Adipocyte (in vitro differentiated cells): ENCODE data around the gene CHFR.
"Not testable (repeated sequence)": the region's sequence is repeated elsewhere in the genome, so short reads cannot be mapped to it uniquely, and the experiment has no call there.

ENCODE experiments used
- DNase-seq: peaks from one replicate; pipeline ENCODE4 v3.0.0-alpha.2; 2015; ENCODE audit warnings: low read depth
- H3K27me3 ChIP-seq: replicated peaks from 2 replicates; pipeline ENCODE4 v1.7.0; 2013; ENCODE audit warnings: mild to moderate bottlenecking, low read length, moderate library complexity; ENCODE audit not compliant: control insufficient read depth, insufficient read depth
- H3K36me3 ChIP-seq: 2 replicates; pipeline ENCODE4 v1.7.0; 2013; ENCODE audit warnings: low read length, mild to moderate bottlenecking, moderate library complexity; ENCODE audit not compliant: control insufficient read depth, insufficient read depth, severe bottlenecking
- H3K4me1 ChIP-seq: 2 replicates; pipeline ENCODE4 v1.7.0; 2013; ENCODE audit warnings: mild to moderate bottlenecking, low read length, moderate library complexity; ENCODE audit not compliant: control insufficient read depth, insufficient read depth
- H3K4me3 ChIP-seq: 2 replicates; pipeline ENCODE4 v1.7.0; 2013; ENCODE audit warnings: mild to moderate bottlenecking, low read length, moderate library complexity
- H3K9ac ChIP-seq: 2 replicates; pipeline ENCODE4 v1.7.0; 2013; ENCODE audit warnings: mild to moderate bottlenecking, low read length, moderate library complexity
- H3K9me3 ChIP-seq: 2 replicates; pipeline ENCODE4 v1.7.0; 2013; ENCODE audit warnings: mild to moderate bottlenecking, low read length, moderate library complexity; ENCODE audit not compliant: control insufficient read depth

The CHFR gene

DNA sequence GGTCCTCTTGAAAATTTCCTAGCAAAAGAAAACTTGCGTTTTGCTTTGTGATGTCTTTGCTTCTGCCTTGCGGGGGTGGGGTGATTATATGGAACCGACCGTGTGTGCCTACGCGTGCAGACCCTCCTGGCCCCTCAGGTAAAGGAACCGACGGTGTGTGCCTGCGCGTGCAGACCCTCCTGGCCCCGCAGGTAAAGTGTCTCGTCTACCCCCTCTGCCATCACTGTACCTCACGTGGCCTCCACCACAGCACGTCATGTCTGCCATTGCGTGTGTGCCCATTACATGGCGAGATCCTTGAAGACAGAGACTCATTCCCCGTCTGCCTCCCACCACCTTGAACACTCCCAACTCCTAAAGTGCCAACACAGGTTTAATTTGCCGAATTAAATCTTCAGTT, 62.3 kb downstream of the CHFR start:
- Histone ChIP-seq H3K4me3 (no peak overlapping the region), H3K36me3 (peaks cover 57% of the 10 kb centered on the region), H3K9ac (no peak overlapping the region), H3K27me3 (no peaks in the 10 kb centered on the region), H3K4me1 (peaks cover 17% of the 10 kb centered on the region), H3K9me3 (no peaks in the 10 kb centered on the region)
- no peak for DNase-seq

DNA sequence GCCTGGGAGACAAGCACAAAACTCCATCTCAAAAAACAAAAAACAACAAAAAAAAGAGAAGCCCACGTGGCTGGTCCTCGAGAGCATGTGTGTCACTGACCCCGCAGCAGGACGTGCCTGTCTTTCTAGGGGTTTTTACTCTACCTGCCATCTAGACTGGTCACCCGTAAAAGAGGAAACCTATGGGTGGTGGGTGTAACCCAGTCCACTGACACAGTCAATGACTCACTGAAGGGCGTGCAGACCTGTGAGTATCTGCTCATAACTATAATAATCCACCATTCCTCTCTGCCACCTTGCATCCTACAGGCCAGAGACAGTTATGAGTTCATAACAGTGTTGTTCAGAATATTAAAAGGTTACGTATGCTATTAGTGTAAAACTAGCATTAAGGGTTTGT, 63.4 kb downstream of the CHFR start:
- Histone ChIP-seq H3K4me3 (no peak overlapping the region), H3K9me3 (no peaks in the 10 kb centered on the region), H3K36me3 (peaks cover 66% of the 10 kb centered on the region), H3K27me3 (no peaks in the 10 kb centered on the region), H3K9ac (no peak overlapping the region), H3K4me1 (peaks cover 17% of the 10 kb centered on the region)
- no peak for DNase-seq

DNA sequence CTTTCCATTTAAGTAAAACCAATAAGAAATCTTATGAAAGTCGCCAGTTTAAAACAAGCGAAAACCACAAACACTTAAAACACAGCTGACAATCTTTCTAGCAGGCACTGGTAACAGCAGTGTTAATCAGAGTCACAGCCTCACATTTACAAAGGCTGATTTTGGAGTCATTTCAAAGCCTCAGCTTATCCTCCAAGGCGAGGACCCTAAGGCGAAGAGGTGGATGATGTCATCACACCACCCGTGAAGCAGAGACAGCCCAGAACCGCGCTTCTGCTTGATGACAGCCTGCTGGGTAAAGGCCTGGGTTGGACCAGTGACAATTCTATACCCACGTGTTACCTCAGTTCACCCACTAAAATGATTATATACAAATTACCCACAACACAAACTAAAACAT, 68.8 kb downstream of the CHFR start:
- Histone ChIP-seq H3K4me1 (no peaks in the 10 kb centered on the region), H3K9me3 (no peaks in the 10 kb centered on the region), H3K27me3 (no peaks in the 10 kb centered on the region), H3K36me3 (peaks cover 74% of the 10 kb centered on the region), H3K9ac (no peak overlapping the region), H3K4me3 (no peak overlapping the region)
- DNase-seq = no peak

DNA sequence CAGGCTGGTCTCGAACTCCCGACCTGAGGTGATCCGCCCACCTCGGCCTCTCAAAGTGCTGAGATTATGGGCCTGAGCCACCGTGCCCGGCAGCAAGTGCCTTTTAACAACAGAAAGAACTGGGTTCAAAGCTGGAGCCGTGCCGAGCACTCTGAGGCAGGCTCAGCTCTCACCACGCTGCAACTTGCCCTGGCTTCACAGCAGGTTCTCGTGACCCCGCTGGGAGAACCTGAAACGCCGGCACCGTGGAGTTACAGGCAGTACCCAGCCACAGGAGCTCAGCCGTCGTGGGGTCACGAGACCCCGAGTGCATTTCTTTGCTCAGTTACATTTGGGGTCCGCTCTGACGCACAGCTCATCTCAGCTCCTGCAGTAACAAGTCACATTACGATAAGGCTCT, 73.2 kb downstream of the CHFR start:
- no peaks in the 10 kb centered on the region for H3K9me3 ChIP-seq
- H3K4me1 ChIP-seq = no peaks in the 10 kb centered on the region
- no peak for DNase-seq
- H3K4me3 ChIP-seq = no peak overlapping the region
- H3K9ac ChIP-seq = no peak overlapping the region
- no peaks in the 10 kb centered on the region for H3K27me3 ChIP-seq
- H3K36me3 ChIP-seq = peaks cover 78% of the 10 kb centered on the region

DNA sequence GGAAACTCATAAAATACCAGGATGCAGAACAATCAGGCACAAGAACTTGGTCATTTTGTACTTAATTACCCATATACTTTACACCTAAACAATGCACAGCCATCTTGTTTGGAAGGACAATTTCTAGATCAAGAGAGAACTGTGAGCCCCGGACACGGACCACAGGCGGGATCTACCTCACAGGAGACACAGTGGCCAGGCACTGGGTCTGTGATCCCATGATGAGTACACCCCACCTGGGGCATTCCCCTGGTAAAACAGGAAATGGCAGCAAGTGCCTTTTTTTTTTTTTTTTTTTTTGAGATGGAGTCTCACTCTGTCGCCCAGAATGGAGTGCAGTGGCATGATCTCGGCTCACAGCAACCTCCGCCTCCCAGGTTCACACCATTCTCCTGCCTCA, 74.0 kb downstream of the CHFR start:
- Histone ChIP-seq H3K9ac (no peak overlapping the region), H3K4me1 (no peaks in the 10 kb centered on the region), H3K9me3 (no peaks in the 10 kb centered on the region), H3K4me3 (no peak overlapping the region), H3K27me3 (no peaks in the 10 kb centered on the region), H3K36me3 (peaks cover 74% of the 10 kb centered on the region)
- no peak for DNase-seq

DNA sequence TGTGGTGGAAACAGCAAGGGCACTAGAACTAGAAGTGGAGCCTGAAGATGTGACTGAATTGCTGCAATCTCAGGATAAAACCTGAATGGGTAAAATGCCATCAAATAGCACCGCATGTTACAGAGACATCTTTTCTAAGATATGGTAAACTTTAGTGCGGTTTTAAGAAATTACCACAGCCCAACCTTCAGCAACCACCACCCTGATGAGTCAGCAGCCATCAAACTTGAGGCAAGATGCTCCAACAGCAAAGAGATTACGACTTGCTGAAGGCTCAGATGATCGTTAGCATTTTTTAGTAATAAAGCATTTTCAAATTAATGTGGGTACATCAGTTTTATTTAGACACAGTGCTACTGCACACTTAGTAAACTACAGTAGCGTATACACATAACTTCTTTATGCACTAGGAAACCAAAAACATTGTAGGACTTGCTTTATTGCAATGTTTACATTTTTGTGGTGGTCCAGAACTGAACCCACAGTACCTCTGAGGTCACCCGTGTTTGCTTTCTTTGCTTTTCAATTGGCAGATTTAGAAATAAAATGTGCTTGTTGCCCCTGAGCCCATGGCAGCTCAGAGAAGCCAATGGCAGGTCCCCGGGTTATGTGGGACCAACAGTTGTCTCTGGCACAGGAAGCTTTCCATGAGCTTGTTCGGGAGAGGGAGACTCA, 74.6 kb downstream of the CHFR start:
- Histone ChIP-seq H3K36me3 (peaks cover 74% of the 10 kb centered on the region), H3K27me3 (no peaks in the 10 kb centered on the region), H3K9ac (no peak overlapping the region), H3K4me1 (no peaks in the 10 kb centered on the region), H3K4me3 (no peak overlapping the region), H3K9me3 (no peaks in the 10 kb centered on the region)
- no peak for DNase-seq

DNA sequence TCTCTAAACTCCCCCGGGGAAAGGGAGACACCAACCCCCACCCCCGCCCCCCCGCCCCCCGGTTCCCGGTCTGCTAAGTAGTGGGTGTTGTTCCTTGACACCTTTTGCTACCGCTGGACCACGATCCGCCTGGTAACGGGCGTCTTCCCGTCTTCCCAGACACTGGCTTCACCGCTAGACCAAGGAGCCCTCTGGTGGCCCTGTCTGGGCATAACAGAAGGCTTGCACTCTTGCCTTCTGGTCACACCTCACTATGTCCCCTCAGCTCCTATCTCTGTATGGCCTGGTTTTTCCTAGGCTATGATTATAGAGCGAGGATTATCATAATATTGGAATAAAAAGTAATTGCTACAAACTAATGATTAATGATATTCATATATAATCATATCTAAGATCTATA, 78.0 kb downstream of the CHFR start:
- not testable (repeated sequence) for H3K9ac ChIP-seq, H3K9me3 ChIP-seq, H3K27me3 ChIP-seq, H3K4me1 ChIP-seq, H3K4me3 ChIP-seq, DNase-seq
- H3K36me3 ChIP-seq = peaks cover 75% of the 10 kb centered on the region

DNA sequence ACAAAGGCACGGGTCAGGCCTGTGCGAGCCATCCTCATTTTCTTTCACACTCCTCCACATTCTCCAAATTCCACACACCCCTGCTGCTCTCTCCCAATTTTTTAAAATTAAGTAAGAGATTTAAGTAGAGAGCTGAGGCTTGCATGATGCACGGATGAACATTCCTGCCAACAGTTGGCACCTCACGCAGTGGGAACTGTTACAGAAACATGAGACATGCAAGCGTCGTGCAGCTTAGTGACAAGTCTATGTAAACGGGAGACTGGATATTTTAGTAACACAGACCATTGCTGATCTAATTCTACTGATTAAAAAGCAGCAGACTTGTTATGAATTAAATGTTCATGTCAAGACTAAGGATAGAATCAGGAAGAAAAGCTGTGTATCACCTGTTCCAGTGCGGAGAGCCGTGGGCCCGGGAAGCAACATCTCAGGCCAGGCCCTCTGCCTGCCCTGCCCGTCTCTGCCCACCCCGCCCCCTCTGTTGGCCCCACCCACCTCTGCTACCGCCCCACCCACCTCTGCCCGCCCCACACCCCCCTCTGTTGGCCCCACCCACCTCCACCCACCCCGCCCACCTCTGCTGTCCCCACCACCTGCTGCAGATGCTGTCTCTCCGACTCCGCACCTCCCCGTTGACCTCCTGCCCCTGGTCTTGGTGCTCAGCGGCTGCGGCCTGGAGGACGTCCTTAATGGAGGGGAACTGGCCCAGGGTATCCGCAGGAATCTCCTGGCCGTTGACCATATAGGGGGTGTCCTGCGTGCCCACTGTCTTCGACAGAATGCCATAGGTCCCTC, 79.9 kb downstream of the CHFR start:
- H3K36me3 ChIP-seq = peaks cover 74% of the 10 kb centered on the region
- DNase-seq = no peak
- no peak overlapping the region for H3K4me3 ChIP-seq
- no peaks in the 10 kb centered on the region for H3K27me3 ChIP-seq
- peaks cover 13% of the 10 kb centered on the region for H3K4me1 ChIP-seq
- H3K9ac ChIP-seq = no peak overlapping the region
- H3K9me3 ChIP-seq = no peaks in the 10 kb centered on the region

DNA sequence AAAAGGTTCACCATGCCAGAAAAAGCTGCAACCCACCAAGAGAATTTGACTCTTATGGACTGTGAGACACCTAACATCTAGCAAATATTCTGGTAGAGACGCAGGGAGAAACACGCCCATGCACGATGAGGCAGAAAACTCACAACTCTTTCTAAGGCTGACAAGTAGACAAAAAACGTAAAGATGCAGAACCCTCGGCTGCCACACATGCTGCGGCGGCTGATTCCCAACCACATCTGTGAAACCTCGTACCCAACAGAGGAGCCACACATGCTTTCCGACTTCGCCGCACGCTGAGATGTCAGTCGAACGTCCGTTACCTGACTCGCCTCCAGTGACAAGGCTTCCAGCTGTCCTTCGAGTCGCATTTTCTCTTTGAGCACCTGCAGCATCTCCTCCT, 80.5 kb downstream of the CHFR start:
- peaks cover 13% of the 10 kb centered on the region for H3K4me1 ChIP-seq
- H3K4me3 ChIP-seq = no peak overlapping the region
- H3K9ac ChIP-seq = no peak overlapping the region
- H3K27me3 ChIP-seq = no peaks in the 10 kb centered on the region
- no peak for DNase-seq
- peaks cover 73% of the 10 kb centered on the region for H3K36me3 ChIP-seq
- no peaks in the 10 kb centered on the region for H3K9me3 ChIP-seq

DNA sequence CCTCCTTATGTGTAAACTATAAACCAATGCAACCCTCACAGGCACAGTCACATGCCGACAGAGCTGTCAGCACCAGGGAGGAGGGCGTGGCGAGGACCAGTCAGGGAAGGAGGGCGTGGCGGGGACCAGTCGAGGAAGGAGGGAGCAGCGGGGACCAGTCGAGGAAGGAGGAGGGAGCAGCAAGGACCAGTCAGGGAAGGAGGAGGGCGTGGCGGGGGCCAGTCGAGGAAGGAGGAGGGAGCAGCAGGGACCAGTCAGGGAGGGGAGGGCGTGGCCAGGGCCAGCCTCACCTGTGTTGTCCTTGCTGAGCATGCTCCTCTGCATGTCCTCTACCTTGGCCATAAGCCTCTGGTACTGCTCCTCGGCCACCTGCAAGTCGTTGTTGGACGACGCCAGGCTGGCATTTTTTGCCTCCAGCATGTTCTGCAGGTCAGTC, 83.0 kb downstream of the CHFR start:
- Histone ChIP-seq H3K9me3 (no peaks in the 10 kb centered on the region), H3K4me3 (no peak overlapping the region), H3K36me3 (peaks cover 81% of the 10 kb centered on the region), H3K27me3 (no peaks in the 10 kb centered on the region), H3K9ac (peak overlapping the region; percentile 8), H3K4me1 (peaks cover 13% of the 10 kb centered on the region)
- DNase-seq = no peak

DNA sequence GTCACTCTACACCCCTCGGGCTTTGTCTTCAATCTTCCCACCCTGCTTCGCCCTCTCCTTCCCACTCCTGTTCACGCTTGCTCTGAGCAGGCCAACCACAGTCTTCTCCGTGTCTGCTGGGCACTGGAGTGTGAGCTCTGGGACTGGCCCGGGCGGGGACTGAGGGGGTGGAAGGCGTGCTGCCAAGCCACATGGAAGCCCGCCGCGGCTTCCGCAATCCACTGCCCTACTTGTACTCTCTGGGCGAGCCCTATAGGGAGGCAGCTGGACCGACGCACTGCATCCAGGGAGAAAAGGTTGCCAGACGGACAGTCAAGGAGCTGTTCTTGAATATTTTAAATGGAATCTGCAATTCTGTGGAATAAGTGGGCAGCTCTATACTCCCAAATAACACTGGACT, 83.5 kb downstream of the CHFR start:
- Histone ChIP-seq H3K4me1 (peaks cover 13% of the 10 kb centered on the region), H3K4me3 (no peak overlapping the region), H3K36me3 (peaks cover 86% of the 10 kb centered on the region), H3K9me3 (no peaks in the 10 kb centered on the region), H3K27me3 (no peaks in the 10 kb centered on the region), H3K9ac (peak overlapping the region; percentile 8)
- DNase-seq = no peak
